ENCODE results near the gene C3orf18. TPM values are rescaled to one million over a fixed set of nuclear protein-coding genes. Genes with fewer than 3 reads are reported as not detected.
A peak's percentile ranks its signal among the peaks of the same experiment; 100 is the strongest.

C3orf18 gene
- total and polyA plus RNA-seq, 9 of the 15 experiments (the other 6 are each of a cell fraction or from before 2014, with no cell fraction given): 0.01 to 2.3 (median 0.94) TPM

- no peak for TF ChIP-seq SRSF7 (optimal IDR thresholded peaks at IDR 0.05; ENCODE audit: low read depth, low read length)
- no peak for TF ChIP-seq YBX1 (IDR thresholded peaks at IDR 0.05)
- TF ChIP-seq NRF1 (conservative IDR thresholded peaks at IDR 0.05 in 1 of 2, IDR thresholded peaks at IDR 0.05 in 1 of 2): peak; percentile 68 to 75
- no peak for TF ChIP-seq KAT2B (IDR thresholded peaks at IDR 0.05; ENCODE audit: low read depth, low read length)
- no peak for TF ChIP-seq KLF10 (CRISPR knock-in tag; IDR thresholded peaks at IDR 0.05)
- no peak for TF ChIP-seq ZNF12 (CRISPR knock-in tag; IDR thresholded peaks at IDR 0.05)
- TF ChIP-seq TRIM25 (IDR thresholded peaks at IDR 0.05; ENCODE audit: borderline replicate concordance): no peak
- TF ChIP-seq DDX20 (tag; IDR thresholded peaks at IDR 0.05; ENCODE audit: low read depth): no peak
- TF ChIP-seq ZNF644 (tag; IDR thresholded peaks at IDR 0.05; ENCODE audit: low read depth): 0 out of 2 replicates have a peak, but pooled peaks have one; percentile 36
- no peak for TF ChIP-seq RREB1 (CRISPR knock-in tag; IDR thresholded peaks at IDR 0.05)
- TF ChIP-seq HDAC3 (IDR thresholded peaks at IDR 0.05; ENCODE audit: borderline replicate concordance, partially characterized antibody): peak; percentile 85
- peak; percentile 33 for TF ChIP-seq SMAD1 (IDR thresholded peaks at IDR 0.05; ENCODE audit: low read depth, low read length, partially characterized antibody)
- no peak for TF ChIP-seq NFE2 (IDR thresholded peaks at IDR 0.05; ENCODE audit: low read depth)
- no peak for TF ChIP-seq POLR2AphosphoS2 (IDR thresholded peaks at IDR 0.05; ENCODE audit: low read length)
- TF ChIP-seq GATA2 (CRISPR knock-in tag; IDR thresholded peaks at IDR 0.05): no peak; the same call in 1 of the 2 replicates
- peak; percentile 81; the same call in 1 of the 2 replicates for TF ChIP-seq BCL6 (CRISPR knock-in tag; IDR thresholded peaks at IDR 0.05)
- TF ChIP-seq PHF20 (IDR thresholded peaks at IDR 0.05; ENCODE audit: partially characterized antibody): no peak
- TF ChIP-seq SMAD2 (IDR thresholded peaks at IDR 0.05; ENCODE audit: low read depth, low read length): no peak
- TF ChIP-seq E2F8 (IDR thresholded peaks at IDR 0.05; ENCODE audit: low read depth, partially characterized antibody): no peak
These were observed 44.1 kb upstream of the C3orf18 start, which contains the start of gene CISH (continued) for GRCh38 chr3:50611464-50612233.
